HepG2 (cell line): ENCODE measurements around the gene IGF2BP3. TPM values are rescaled to one million over a fixed set of nuclear protein-coding genes. Genes with fewer than 3 reads are reported as not detected.

Experiments used
- ATAC-seq: fragments of 200-7000 bp; cut with Tn5 transposase; 3 replicates; pipeline ENCODE4 v1.9.1; 2020; ENCODE audit warnings: mild to moderate bottlenecking, moderate library complexity
- BruUV-seq: library from RNA; stranded (reverse); fragments of 400-500 nt; replicated peaks from 2 replicates; lab custom pipeline; 2021; lab: Mats Ljungman, UMichigan
- CTCF ChIA-PET: fragments of 300-600 bp; formaldehyde crosslinking; extraction: SDS; loops from one replicate; lab custom pipeline; 2021; ENCODE audit warnings: low total read pairs, inconsistent platforms, low intra/inter-chr PET ratio; lab: Yijun Ruan, JAX
- POLR2A ChIA-PET: fragments of 350-600 bp; sonication (Branson Sonifier 250); formaldehyde crosslinking; loops from one replicate; lab custom pipeline; 2020; ENCODE audit warnings: antibody characterized with exemption, inconsistent platforms; lab: Yijun Ruan, JAX
- DNase-seq: peaks from one replicate; pipeline ENCODE4 v3.0.0-alpha.2; 2015; ENCODE audit warnings: low spot score
- FAIRE-seq: peaks from 3 replicates; lab custom pipeline; 2011; peaks lifted over from hg19 to GRCh38; lab: Jason Lieb, UNC
- H2AFZ ChIP-seq: one replicate; pipeline ENCODE4 v1.6.1; 2011; ENCODE audit warnings: low read length, inconsistent platforms
- H3K27ac ChIP-seq: fragments of 300-600 bp; 3 replicates; pipeline ENCODE4 v1.8.0; 2011; ENCODE audit warnings: mixed run types, mild to moderate bottlenecking, mixed read lengths, low read length, inconsistent platforms; ENCODE audit not compliant: insufficient read depth; ENCODE audit errors: extremely low read length
- H3K27me3 ChIP-seq, 2 experiments: fragments of 200-600 bp in 1 of 2; 2 replicates in 1 of 2; 3 replicates in 1 of 2; pipeline versions ENCODE4 v1.6.0 to v1.8.0; 2011; ENCODE audit warnings: low read length in 2 of 2, mild to moderate bottlenecking in 2 of 2, moderate library complexity in 2 of 2, inconsistent platforms in 1 of 2; ENCODE audit not compliant: insufficient read depth in 2 of 2, control insufficient read depth in 1 of 2
- H3K36me3 ChIP-seq, 2 experiments: fragments of 200-600 bp in 1 of 2; replicated peaks in 1 of 2; 2 replicates in 1 of 2; 3 replicates in 1 of 2; pipeline versions ENCODE4 v1.5.1 to v1.8.0; 2011; ENCODE audit warnings: low read length in 2 of 2, inconsistent platforms in 1 of 2; ENCODE audit not compliant: insufficient read depth in 2 of 2, control insufficient read depth in 1 of 2
- H3K4me1 ChIP-seq: 2 replicates; pipeline ENCODE4 v1.5.1; 2012; ENCODE audit warnings: low read length, inconsistent platforms; ENCODE audit not compliant: insufficient read depth
- H3K4me2 ChIP-seq: 2 replicates; pipeline ENCODE4 v1.6.0; 2011; ENCODE audit warnings: low read depth, low read length, inconsistent platforms
- H3K4me3 ChIP-seq, 3 experiments: fragments of 200-600 bp in 1 of 3; sonication (generic), shearing (Covaris generic) in 1 of 3; replicated peaks in 1 of 3; 2 replicates each; pipeline ENCODE4 v1.5.1; 2011 to 2016; ENCODE audit warnings: low read length in 3 of 3, inconsistent platforms in 2 of 3, low read depth in 2 of 3, mild to moderate bottlenecking in 2 of 3, control low read depth in 1 of 3, mixed read lengths in 1 of 3; ENCODE audit not compliant: insufficient read depth in 1 of 3
- H3K79me2 ChIP-seq: one replicate; pipeline ENCODE4 v1.6.1; 2011; ENCODE audit warnings: low read length, inconsistent platforms; ENCODE audit not compliant: insufficient read depth
- H3K9ac ChIP-seq: 2 replicates; pipeline ENCODE4 v1.6.0; 2011; ENCODE audit warnings: mild to moderate bottlenecking, low read depth, low read length, inconsistent platforms; ENCODE audit not compliant: insufficient read depth
- H3K9me3 ChIP-seq: 2 replicates; pipeline ENCODE4 v1.5.1; 2012; ENCODE audit warnings: mild to moderate bottlenecking, low read length
- H4K20me1 ChIP-seq: 2 replicates; pipeline ENCODE4 v1.6.0; 2011; ENCODE audit warnings: inconsistent platforms, mild to moderate bottlenecking, low read length, moderate library complexity; ENCODE audit not compliant: insufficient read depth
- DDIT3 ChIP-seq: sonication (generic); formaldehyde crosslinking; IDR thresholded peaks from 2 replicates; pipeline ENCODE4 v1.4.0; 2020; ENCODE audit warnings: mild to moderate bottlenecking, missing genetic modification reagents
- MAF1 ChIP-seq: sonication (generic); formaldehyde crosslinking; IDR thresholded peaks from 2 replicates; pipeline ENCODE4 v1.5.0; 2020; ENCODE audit warnings: missing genetic modification reagents, borderline replicate concordance
- MTERF4 ChIP-seq: sonication (generic); formaldehyde crosslinking; IDR thresholded peaks from 2 replicates; pipeline ENCODE4 v1.8.0; 2023; ENCODE audit warnings: mild to moderate bottlenecking, missing genetic modification reagents
- MYC ChIP-seq: sonication (generic); formaldehyde crosslinking; IDR thresholded peaks from 2 replicates; pipeline ENCODE4 v1.9.0; 2021; ENCODE audit warnings: missing genetic modification reagents, borderline replicate concordance
- NFIC ChIP-seq: IDR thresholded peaks from 2 replicates; pipeline ENCODE4 v1.6.1; 2012; ENCODE audit warnings: mild to moderate bottlenecking, low read length, inconsistent platforms
- SNRNP70 ChIP-seq: fragments of 200-400 bp; formaldehyde crosslinking; IDR thresholded peaks from 2 replicates; pipeline ENCODE4 v1.6.1; 2017; ENCODE audit warnings: mild to moderate bottlenecking, low read depth, low read length, moderate library complexity
- TCF7 ChIP-seq: sonication (generic); IDR thresholded peaks from 2 replicates; pipeline ENCODE4 v1.6.1; 2016; ENCODE audit warnings: antibody characterized with exemption, low read depth
- ZFP41 ChIP-seq: sonication (generic); formaldehyde crosslinking; IDR thresholded peaks from 2 replicates; pipeline ENCODE4 v1.4.0; 2020; ENCODE audit warnings: mild to moderate bottlenecking, missing genetic modification reagents, borderline replicate concordance
- ZNF776 ChIP-seq: sonication (generic); formaldehyde crosslinking; IDR thresholded peaks from 2 replicates; pipeline ENCODE4 v1.4.0; 2020; ENCODE audit warnings: mild to moderate bottlenecking, missing genetic modification reagents
- ZSCAN22 ChIP-seq: sonication (generic); formaldehyde crosslinking; IDR thresholded peaks from 2 replicates; pipeline ENCODE4 v1.4.0; 2020; ENCODE audit warnings: mild to moderate bottlenecking, missing genetic modification reagents
- WGBS: methylation state at CpG from one replicate; pipeline ENCODE4 v1.1.6; 2017; ENCODE audit warnings: low lambda C conversion rate; 5-methylcytosine and 5-hydroxymethylcytosine counted together
- in situ Hi-C: cut with HindIII; loops from 2 replicates; pipeline ENCODE4 v1.10.0; 2017; ENCODE audit warnings: low pct_unique_long_range_greater_than_20kb; ENCODE audit not compliant: extremely low pct_ligation_motif_present
- intact Hi-C: fragments of 100-400 bp; cut with micrococcal nuclease; formaldehyde crosslinking; loops from one replicate; pipeline ENCODE4 v1.10.0; 2022; ENCODE audit not compliant: unreplicated experiment
- polyA plus RNA-seq, 8 experiments: library from polyadenylated mRNA; depleted of rRNA in 3 of 8; stranded (reverse) in 7 of 8; unstranded in 1 of 8; fragments of >200 nt; fragmentation: Illumina TruSeq in 4 of 8; extraction: Trizol in 4 of 8; gene quantifications; 2 replicates each; pipeline versions ENCODE4 v1.2.1 to v1.2.3, GENCODE V29; 2011 to 2016; ENCODE audit warnings: low read depth in 4 of 8, missing spikeins in 1 of 8, mixed read lengths in 1 of 8; ENCODE audit not compliant: insufficient read depth in 1 of 8
- total RNA-seq, 5 experiments: library from RNA; depleted of rRNA; stranded (reverse); fragments of >200 nt; fragmentation: Illumina TruSeq; extraction: Trizol; gene quantifications; 2 replicates each; pipeline ENCODE4 v1.2.3, GENCODE V29; 2016; ENCODE audit warnings: low read depth in 1 of 5
- TF ChIP-seq, protein P1 (sequence below), 2 experiments: sonication (generic) in 1 of 2; formaldehyde crosslinking in 1 of 2; IDR thresholded peaks; 2 replicates each; pipeline versions ENCODE4 v1.5.1 to v1.6.1; 2011 to 2020; ENCODE audit warnings: borderline replicate concordance in 1 of 2, low read depth in 1 of 2, low read length in 1 of 2, mild to moderate bottlenecking in 1 of 2, missing genetic modification reagents in 1 of 2, moderate library complexity in 1 of 2
- TF ChIP-seq, protein P2 (sequence below): sonication (generic); formaldehyde crosslinking; IDR thresholded peaks from 2 replicates; pipeline ENCODE4 v1.4.0; 2020; ENCODE audit warnings: low read depth, mild to moderate bottlenecking, missing genetic modification reagents
- TF ChIP-seq, protein P3 (sequence below): sonication (generic); formaldehyde crosslinking; IDR thresholded peaks from 2 replicates; pipeline ENCODE4 v1.8.1; 2023; ENCODE audit warnings: mild to moderate bottlenecking, missing genetic modification reagents, borderline replicate concordance

Gene IGF2BP3
- total and polyA plus RNA-seq, 2 of the 13 experiments (the other 11 are each of a cell fraction or from before 2014, with no cell fraction given): 37.7 to 39.5 TPM

DNA sequence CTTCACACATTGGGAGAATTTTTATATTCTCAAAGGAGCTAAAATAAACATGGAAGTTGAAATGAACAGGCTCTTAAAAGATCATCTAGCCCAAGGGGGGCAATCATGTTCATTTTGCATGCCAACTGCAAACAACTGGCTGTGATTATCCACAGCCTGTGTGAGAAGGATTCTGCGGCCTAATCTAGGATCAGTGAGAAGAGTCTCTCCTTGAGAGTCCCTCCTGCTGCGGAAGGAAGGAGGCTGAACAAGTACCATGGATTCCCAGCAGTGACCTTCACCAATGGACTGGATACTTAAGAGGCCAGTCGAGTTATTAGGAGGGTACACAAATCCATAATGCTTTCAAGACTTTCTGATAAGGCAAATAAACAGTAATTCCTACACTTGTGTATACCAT is 76.7 kb downstream of the IGF2BP3 start:
- FAIRE-seq (no peak), DNase-seq (no peak), ATAC-seq (no peak)
- peaks cover 26% of the 10 kb centered on the region for H3K79me2 ChIP-seq
- intact Hi-C loops: loop anchor here (5.0 kb wide), 1 partner anchor 36 kb away; no protein-coding TSS in a partner anchor
- no peak overlapping the region for H3K9ac ChIP-seq
- H3K36me3 ChIP-seq: peaks cover 6 to 21% of the 10 kb centered on the region in 2 experiments; a peak in 4 of 5 replicates
- no peak overlapping the region for H2AFZ ChIP-seq
- no peak overlapping the region for H3K4me2 ChIP-seq
- H3K27me3 ChIP-seq: no peaks in the 10 kb centered on the region
- no peak overlapping the region for H3K4me3 ChIP-seq
- H3K4me1 ChIP-seq: peaks cover 52% of the 10 kb centered on the region
- no TSS peak for BruUV-seq
- TF ChIP-seq MYC (CRISPR knock-in tag) (no peak), TCF7 (no peak), ZSCAN22 (no peak), ZFP41 (CRISPR knock-in tag) (no peak), MAF1 (CRISPR knock-in tag) (no peak), ZNF776 (CRISPR knock-in tag) (no peak), MTERF4 (no peak), SNRNP70 (no peak), DDIT3 (CRISPR knock-in tag) (no peak), NFIC (no peak)
- TF ChIP-seq, protein P1, sequence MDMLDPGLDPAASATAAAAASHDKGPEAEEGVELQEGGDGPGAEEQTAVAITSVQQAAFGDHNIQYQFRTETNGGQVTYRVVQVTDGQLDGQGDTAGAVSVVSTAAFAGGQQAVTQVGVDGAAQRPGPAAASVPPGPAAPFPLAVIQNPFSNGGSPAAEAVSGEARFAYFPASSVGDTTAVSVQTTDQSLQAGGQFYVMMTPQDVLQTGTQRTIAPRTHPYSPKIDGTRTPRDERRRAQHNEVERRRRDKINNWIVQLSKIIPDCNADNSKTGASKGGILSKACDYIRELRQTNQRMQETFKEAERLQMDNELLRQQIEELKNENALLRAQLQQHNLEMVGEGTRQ (IDR thresholded peaks at IDR 0.05; ENCODE audit: low read depth, low read length): no peak
- TF ChIP-seq, protein P1 (CRISPR knock-in tag; IDR thresholded peaks at IDR 0.05; ENCODE audit: borderline replicate concordance): no peak
- TF ChIP-seq, protein P2, sequence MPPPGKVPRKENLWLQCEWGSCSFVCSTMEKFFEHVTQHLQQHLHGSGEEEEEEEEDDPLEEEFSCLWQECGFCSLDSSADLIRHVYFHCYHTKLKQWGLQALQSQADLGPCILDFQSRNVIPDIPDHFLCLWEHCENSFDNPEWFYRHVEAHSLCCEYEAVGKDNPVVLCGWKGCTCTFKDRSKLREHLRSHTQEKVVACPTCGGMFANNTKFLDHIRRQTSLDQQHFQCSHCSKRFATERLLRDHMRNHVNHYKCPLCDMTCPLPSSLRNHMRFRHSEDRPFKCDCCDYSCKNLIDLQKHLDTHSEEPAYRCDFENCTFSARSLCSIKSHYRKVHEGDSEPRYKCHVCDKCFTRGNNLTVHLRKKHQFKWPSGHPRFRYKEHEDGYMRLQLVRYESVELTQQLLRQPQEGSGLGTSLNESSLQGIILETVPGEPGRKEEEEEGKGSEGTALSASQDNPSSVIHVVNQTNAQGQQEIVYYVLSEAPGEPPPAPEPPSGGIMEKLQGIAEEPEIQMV (CRISPR knock-in tag): no peak
- TF ChIP-seq, protein P3, sequence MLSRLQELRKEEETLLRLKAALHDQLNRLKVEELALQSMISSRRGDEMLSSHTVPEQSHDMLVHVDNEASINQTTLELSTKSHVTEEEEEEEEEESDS (CRISPR knock-in tag): no peak
- in situ Hi-C loops: no loop called here
- H3K9me3 ChIP-seq: no peaks in the 10 kb centered on the region
- H3K27ac ChIP-seq: no peak overlapping the region
- H4K20me1 ChIP-seq: no peaks in the 10 kb centered on the region; the same call in 1 of the 2 replicates
- CTCF ChIA-PET: no interaction called here
- WGBS: 89% methylated on average over 3 of the region's 3 CpGs
- POLR2A ChIA-PET: no interaction called here
